Caco-2 (cell line): ENCODE measurements around the gene CATSPERD. TPM values are rescaled to one million over a fixed set of nuclear protein-coding genes. Genes with fewer than 3 reads are reported as not detected.

Source experiments
- BruUV-seq: library from RNA; stranded (reverse); fragments of 400-500 nt; replicated peaks from 2 replicates; lab custom pipeline; 2021; lab: Mats Ljungman, UMichigan
- CTCF ChIA-PET: fragments of 300-600 bp; sonication (Branson Sonifier 250); formaldehyde crosslinking; loops from one replicate; lab custom pipeline; 2022; ENCODE audit warnings: antibody characterized with exemption; lab: Charles Lee
- POLR2A ChIA-PET: fragments of 300-600 bp; sonication (Branson Sonifier 250); formaldehyde crosslinking; loops from one replicate; lab custom pipeline; 2022; ENCODE audit warnings: antibody characterized with exemption; lab: Charles Lee
- DNase-seq, 2 experiments: peaks; one replicate each; pipeline versions ENCODE4 v3.0.0 to v3.0.0-alpha.2; 2020 to 2022
- H3K27me3 ChIP-seq: replicated peaks from 2 replicates; pipeline ENCODE4 v1.6.0; 2011; ENCODE audit warnings: low read length; ENCODE audit not compliant: control insufficient read depth, insufficient read depth
- H3K36me3 ChIP-seq: 2 replicates; pipeline ENCODE4 v1.5.1; 2011; ENCODE audit warnings: low read length; ENCODE audit not compliant: control insufficient read depth, insufficient read depth
- H3K4me1 ChIP-seq: fragments of 250-450 bp; sonication (Bioruptor Pico); 2 replicates; pipeline ENCODE4 v1.5.1; 2020; ENCODE audit warnings: mild to moderate bottlenecking
- H3K4me3 ChIP-seq: 2 replicates; pipeline ENCODE4 v1.5.1; 2011; ENCODE audit warnings: low read depth, mild to moderate bottlenecking, control low read depth, low read length
- H3K9me3 ChIP-seq: fragments of 250-450 bp; sonication (Bioruptor Pico); 2 replicates; pipeline ENCODE4 v1.5.1; 2020; ENCODE audit warnings: mild to moderate bottlenecking, moderate library complexity
- H3K27ac Mint-ChIP-seq: one replicate; pipeline ENCODE4 v1.8.0; 2022; ENCODE audit warnings: mixed read lengths; ENCODE audit not compliant: unreplicated experiment
- H3K27me3 Mint-ChIP-seq: one replicate; pipeline ENCODE4 v1.8.0; 2022; ENCODE audit warnings: mixed read lengths; ENCODE audit not compliant: insufficient read depth, unreplicated experiment
- H3K36me3 Mint-ChIP-seq: one replicate; pipeline ENCODE4 v1.8.0; 2022; ENCODE audit warnings: mild to moderate bottlenecking, mixed read lengths; ENCODE audit not compliant: insufficient read depth, unreplicated experiment
- H3K4me1 Mint-ChIP-seq: one replicate; pipeline ENCODE4 v1.8.0; 2022; ENCODE audit warnings: low read depth, mixed read lengths; ENCODE audit not compliant: unreplicated experiment
- H3K4me3 Mint-ChIP-seq: one replicate; pipeline ENCODE4 v1.8.0; 2022; ENCODE audit warnings: mild to moderate bottlenecking, moderate library complexity, mixed read lengths; ENCODE audit not compliant: unreplicated experiment
- H3K9me3 Mint-ChIP-seq: one replicate; pipeline ENCODE4 v1.8.0; 2022; ENCODE audit warnings: mixed read lengths; ENCODE audit not compliant: unreplicated experiment
- intact Hi-C: fragments of 100-400 bp; cut with micrococcal nuclease; formaldehyde crosslinking; loops from one replicate; pipeline ENCODE4 v1.10.0; 2022; ENCODE audit not compliant: unreplicated experiment
- total RNA-seq: library from RNA; stranded (reverse); gene quantifications from 2 replicates; pipeline ENCODE4 v1.2.3, GENCODE V29; 2022
- TF ChIP-seq, protein P1 (sequence below), 2 experiments: fragments of 200-600 bp in 1 of 2; IDR thresholded peaks; 1 replicate in 1 of 2; 2 replicates in 1 of 2; pipeline versions ENCODE4 v1.5.1 to v1.8.0; 2011 to 2022; ENCODE audit warnings: antibody characterized with exemption in 1 of 2, control low read depth in 1 of 2, inconsistent platforms in 1 of 2, low read depth in 1 of 2, low read length in 1 of 2, mild to moderate bottlenecking in 1 of 2, moderate library complexity in 1 of 2; ENCODE audit not compliant: insufficient read depth in 1 of 2, severe bottlenecking in 1 of 2, unreplicated experiment in 1 of 2

The CATSPERD gene
- total RNA-seq, 1 experiment from 2014 or later = not detected

DNA sequence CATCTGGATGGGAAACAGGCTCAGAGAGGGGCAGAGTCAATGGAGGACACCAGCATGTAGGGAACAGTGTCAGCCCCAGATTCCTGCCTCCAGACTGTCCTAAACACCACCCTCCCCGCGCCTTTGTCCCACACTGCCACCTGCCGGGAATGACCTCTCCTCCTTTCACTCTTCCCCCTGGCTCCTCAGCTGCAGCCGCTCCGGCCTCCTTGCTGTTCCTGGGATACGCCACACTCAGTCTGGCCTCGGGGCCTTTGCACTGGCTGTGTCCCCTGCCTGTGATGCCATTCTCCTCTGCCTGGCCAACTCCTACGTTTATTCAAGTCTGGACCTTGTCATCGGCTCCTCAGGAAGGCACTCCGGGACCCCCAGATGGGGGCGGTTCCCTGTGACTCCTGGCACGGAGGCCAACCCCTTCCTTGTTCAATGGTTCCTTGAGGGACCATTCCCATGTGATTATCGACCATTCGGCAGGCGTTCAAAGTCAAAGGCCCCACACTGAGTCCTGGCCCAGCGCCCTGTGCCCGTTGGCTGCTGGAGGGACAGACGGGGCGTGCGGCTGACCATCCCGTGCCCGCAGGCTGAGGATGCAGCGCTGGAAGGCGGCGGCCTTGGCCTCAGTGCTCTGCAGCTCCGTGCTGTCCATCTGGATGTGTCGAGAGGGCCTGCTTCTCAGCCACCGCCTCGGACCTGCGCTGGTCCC lies 103.3 kb downstream of the CATSPERD start:
- peaks cover 5% of the 10 kb centered on the region; the same call in 1 of the 2 replicates for H3K4me1 ChIP-seq
- no peaks in the 10 kb centered on the region for H3K9me3 ChIP-seq
- TF ChIP-seq, protein P1, sequence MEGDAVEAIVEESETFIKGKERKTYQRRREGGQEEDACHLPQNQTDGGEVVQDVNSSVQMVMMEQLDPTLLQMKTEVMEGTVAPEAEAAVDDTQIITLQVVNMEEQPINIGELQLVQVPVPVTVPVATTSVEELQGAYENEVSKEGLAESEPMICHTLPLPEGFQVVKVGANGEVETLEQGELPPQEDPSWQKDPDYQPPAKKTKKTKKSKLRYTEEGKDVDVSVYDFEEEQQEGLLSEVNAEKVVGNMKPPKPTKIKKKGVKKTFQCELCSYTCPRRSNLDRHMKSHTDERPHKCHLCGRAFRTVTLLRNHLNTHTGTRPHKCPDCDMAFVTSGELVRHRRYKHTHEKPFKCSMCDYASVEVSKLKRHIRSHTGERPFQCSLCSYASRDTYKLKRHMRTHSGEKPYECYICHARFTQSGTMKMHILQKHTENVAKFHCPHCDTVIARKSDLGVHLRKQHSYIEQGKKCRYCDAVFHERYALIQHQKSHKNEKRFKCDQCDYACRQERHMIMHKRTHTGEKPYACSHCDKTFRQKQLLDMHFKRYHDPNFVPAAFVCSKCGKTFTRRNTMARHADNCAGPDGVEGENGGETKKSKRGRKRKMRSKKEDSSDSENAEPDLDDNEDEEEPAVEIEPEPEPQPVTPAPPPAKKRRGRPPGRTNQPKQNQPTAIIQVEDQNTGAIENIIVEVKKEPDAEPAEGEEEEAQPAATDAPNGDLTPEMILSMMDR (IDR thresholded peaks at IDR 0.05; ENCODE audit: insufficient read depth in 1 of 2, low read depth in 1 of 2, low read length in 1 of 2, severe bottlenecking in 1 of 2, unreplicated experiment in 1 of 2) = peak; percentile 29 to 61
- Mint-ChIP-seq H3K36me3 (peaks cover 10% of the 10 kb centered on the region), H3K27ac (no peak overlapping the region), H3K27me3 (no peaks in the 10 kb centered on the region), H3K9me3 (no peaks in the 10 kb centered on the region), H3K4me1 (peaks cover 7% of the 10 kb centered on the region), H3K4me3 (no peak overlapping the region)
- no TSS peak for BruUV-seq
- ChIA-PET POLR2A (no interaction called here), CTCF (interaction anchor here (1.9 kb wide), 1 partner anchor 20 kb away, joined by 6 read pairs; no protein-coding TSS in a partner anchor)
- H3K36me3 ChIP-seq = no peaks in the 10 kb centered on the region
- H3K4me3 ChIP-seq = no peak overlapping the region
- DNase-seq = peak; percentile 74 to 75
- H3K27me3 ChIP-seq = no peaks in the 10 kb centered on the region
- intact Hi-C loops = loop anchor here (1.0 kb wide), 1 partner anchor 19 kb away; no protein-coding TSS in a partner anchor

DNA sequence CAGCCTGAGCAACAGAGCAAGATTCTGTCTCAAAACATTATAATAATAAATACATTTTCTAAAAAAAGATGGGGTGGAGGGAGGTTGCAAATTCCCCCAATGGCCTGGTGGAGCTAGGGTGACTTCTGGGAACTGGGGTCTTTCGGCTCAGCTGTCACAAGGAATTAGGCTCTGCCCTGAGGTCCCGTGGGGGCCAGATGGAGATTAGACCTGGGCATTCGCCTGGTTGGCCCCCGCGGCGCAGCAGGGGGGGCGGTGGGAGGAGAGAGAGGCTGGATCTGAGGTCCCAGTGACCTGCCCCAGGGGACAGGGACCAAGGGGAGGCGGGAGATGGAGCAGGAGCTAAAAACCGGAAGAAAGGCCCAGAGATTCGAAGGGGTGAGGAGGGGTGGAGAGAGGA lies 104.3 kb downstream of the CATSPERD start:
- CTCF ChIA-PET = interaction anchor here (1.9 kb wide), 1 partner anchor 21 kb away, joined by 6 read pairs; no protein-coding TSS in a partner anchor
- no peak overlapping the region for H3K4me3 ChIP-seq
- Mint-ChIP-seq H3K27ac (no peak overlapping the region), H3K27me3 (no peaks in the 10 kb centered on the region), H3K4me1 (peaks cover 7% of the 10 kb centered on the region), H3K36me3 (peaks cover 12% of the 10 kb centered on the region), H3K4me3 (no peak overlapping the region), H3K9me3 (no peaks in the 10 kb centered on the region)
- H3K4me1 ChIP-seq = peaks cover 5% of the 10 kb centered on the region; the same call in 1 of the 2 replicates
- POLR2A ChIA-PET = no interaction called here
- no peaks in the 10 kb centered on the region for H3K36me3 ChIP-seq
- no peaks in the 10 kb centered on the region for H3K9me3 ChIP-seq
- intact Hi-C loops = loop anchor here (5.0 kb wide), 1 partner anchor 78 kb away; the partner anchor contains the start of genes NDUFA11 and VMAC
- DNase-seq = no peak
- BruUV-seq = no TSS peak
- TF ChIP-seq, protein P1 (IDR thresholded peaks at IDR 0.05; ENCODE audit: insufficient read depth in 1 of 2, low read depth in 1 of 2, low read length in 1 of 2, severe bottlenecking in 1 of 2, unreplicated experiment in 1 of 2) = no peak
- no peaks in the 10 kb centered on the region for H3K27me3 ChIP-seq

DNA sequence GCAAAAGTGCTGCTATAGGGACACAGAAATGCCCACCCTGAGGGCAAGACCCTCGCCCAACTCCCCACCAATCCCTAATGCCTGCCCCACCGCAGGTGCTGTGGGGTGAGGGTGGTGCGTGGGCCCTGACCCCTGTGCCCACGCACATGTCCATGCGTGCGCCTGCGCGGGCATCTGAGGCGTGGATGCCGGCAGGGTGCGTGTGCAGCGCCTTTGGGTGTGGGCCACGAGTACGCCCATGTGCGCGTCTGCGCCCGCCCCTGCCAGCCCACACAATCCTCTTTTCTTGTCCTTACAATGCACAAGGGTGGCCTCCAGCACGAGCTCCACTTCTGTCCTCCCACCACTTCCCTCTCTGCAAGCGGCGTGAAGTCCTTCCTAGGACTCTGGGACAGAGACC lies 104.7 kb downstream of the CATSPERD start:
- TF ChIP-seq, protein P1 (IDR thresholded peaks at IDR 0.05; ENCODE audit: insufficient read depth in 1 of 2, low read depth in 1 of 2, low read length in 1 of 2, severe bottlenecking in 1 of 2, unreplicated experiment in 1 of 2) = no peak
- H3K36me3 Mint-ChIP-seq = peaks cover 12% of the 10 kb centered on the region
- intact Hi-C loops = loop anchor here (5.0 kb wide), 1 partner anchor 77 kb away; the partner anchor contains the start of genes NDUFA11 and VMAC
- no peak for DNase-seq
- ChIA-PET POLR2A (no interaction called here), CTCF (interaction anchor here (1.9 kb wide), 1 partner anchor 21 kb away, joined by 6 read pairs; no protein-coding TSS in a partner anchor)
- no peaks in the 10 kb centered on the region for H3K9me3 Mint-ChIP-seq
- no peak overlapping the region for H3K4me3 Mint-ChIP-seq
- H3K4me1 Mint-ChIP-seq = peaks cover 7% of the 10 kb centered on the region
- no peak overlapping the region for H3K27ac Mint-ChIP-seq
- Histone ChIP-seq H3K4me1 (peaks cover 5% of the 10 kb centered on the region; the same call in 1 of the 2 replicates), H3K36me3 (no peaks in the 10 kb centered on the region), H3K4me3 (no peak overlapping the region), H3K9me3 (no peaks in the 10 kb centered on the region), H3K27me3 (no peaks in the 10 kb centered on the region)
- no TSS peak for BruUV-seq
- no peaks in the 10 kb centered on the region for H3K27me3 Mint-ChIP-seq
